H9 (cell line): Measurements from ENCODE around the gene SELL. TPM values are rescaled to one million over a fixed set of nuclear protein-coding genes. Genes with fewer than 3 reads are reported as not detected.

Source experiments
- DNase-seq: peaks from one replicate; pipeline ENCODE4 v3.0.0-alpha.2; 2017
- H2AFZ ChIP-seq: one replicate; pipeline ENCODE4 v1.6.1; 2013; ENCODE audit warnings: mild to moderate bottlenecking, low read length, control low read depth, moderate library complexity
- H2AK5ac ChIP-seq: 2 replicates; pipeline ENCODE4 v1.6.1; 2013; ENCODE audit warnings: low read length, control low read depth, mixed read lengths; ENCODE audit not compliant: insufficient read length
- H2BK120ac ChIP-seq: one replicate; pipeline ENCODE4 v1.6.1; 2013; ENCODE audit warnings: low read depth, mild to moderate bottlenecking, low read length, control low read depth, inconsistent platforms; ENCODE audit not compliant: poor library complexity, severe bottlenecking
- H2BK12ac ChIP-seq: 2 replicates; pipeline ENCODE4 v1.6.1; 2013; ENCODE audit warnings: low read length, control low read depth, mixed read lengths, low read depth; ENCODE audit not compliant: insufficient read length
- H2BK15ac ChIP-seq: 2 replicates; pipeline ENCODE4 v1.6.1; 2013; ENCODE audit warnings: low read depth, low read length, control low read depth
- H2BK20ac ChIP-seq: one replicate; pipeline ENCODE4 v1.6.1; 2013; ENCODE audit warnings: low read depth, mild to moderate bottlenecking, low read length, control low read depth, inconsistent platforms; ENCODE audit not compliant: poor library complexity, severe bottlenecking
- H2BK5ac ChIP-seq: 2 replicates; pipeline ENCODE4 v1.6.1; 2013; ENCODE audit warnings: low read length, control low read depth, mixed read lengths; ENCODE audit not compliant: insufficient read length
- H3K14ac ChIP-seq: 2 replicates; pipeline ENCODE4 v1.6.1; 2013; ENCODE audit warnings: low read length, control low read depth; ENCODE audit not compliant: insufficient read depth
- H3K18ac ChIP-seq: 2 replicates; pipeline ENCODE4 v1.6.1; 2013; ENCODE audit warnings: low read depth, mild to moderate bottlenecking, mixed read lengths, low read length, control low read depth; ENCODE audit not compliant: insufficient read length
- H3K23ac ChIP-seq: 2 replicates; pipeline ENCODE4 v1.6.1; 2013; ENCODE audit warnings: low read length, control low read depth, mixed read lengths, low read depth; ENCODE audit not compliant: insufficient read length
- H3K23me2 ChIP-seq: 2 replicates; pipeline ENCODE4 v1.6.1; 2013; ENCODE audit warnings: low read depth, mild to moderate bottlenecking, mixed read lengths, low read length, control low read depth; ENCODE audit not compliant: insufficient read length, poor library complexity, severe bottlenecking
- H3K27ac ChIP-seq: 2 replicates; pipeline ENCODE4 v1.5.1; 2013; ENCODE audit warnings: low read length, control low read depth, mixed read lengths, low read depth; ENCODE audit not compliant: insufficient read length
- H3K27me3 ChIP-seq: 2 replicates; pipeline ENCODE4 v1.6.1; 2013; ENCODE audit warnings: low read length, control low read depth, inconsistent platforms; ENCODE audit not compliant: insufficient read depth
- H3K4ac ChIP-seq: 2 replicates; pipeline ENCODE4 v1.6.1; 2013; ENCODE audit warnings: low read depth, mild to moderate bottlenecking, control low read depth, inconsistent platforms, low read length, moderate library complexity
- H3K4me1 ChIP-seq: 2 replicates; pipeline ENCODE4 v1.6.1; 2013; ENCODE audit warnings: low read length, control low read depth, inconsistent platforms; ENCODE audit not compliant: insufficient read depth
- H3K4me2 ChIP-seq: 2 replicates; pipeline ENCODE4 v1.6.1; 2013; ENCODE audit warnings: low read length, control low read depth, mixed read lengths; ENCODE audit not compliant: insufficient read length, insufficient read depth
- H3K56ac ChIP-seq: 2 replicates; pipeline ENCODE4 v1.6.1; 2013; ENCODE audit warnings: low read depth, mild to moderate bottlenecking, mixed read lengths, low read length, control low read depth; ENCODE audit not compliant: insufficient read length
- H3K79me1 ChIP-seq: 2 replicates; pipeline ENCODE4 v1.6.1; 2013; ENCODE audit warnings: low read depth, mild to moderate bottlenecking, moderate library complexity, low read length, control low read depth, inconsistent platforms; ENCODE audit not compliant: insufficient read depth, poor library complexity, severe bottlenecking
- H3K79me2 ChIP-seq: 2 replicates; pipeline ENCODE4 v1.6.1; 2013; ENCODE audit warnings: low read length, control low read depth, inconsistent platforms; ENCODE audit not compliant: insufficient read depth
- H3K9ac ChIP-seq: 2 replicates; pipeline ENCODE4 v1.6.1; 2013; ENCODE audit warnings: low read length, control low read depth, mixed read lengths; ENCODE audit not compliant: insufficient read length; ENCODE audit errors: extremely low read depth
- H3K9me3 ChIP-seq: one replicate; pipeline ENCODE4 v1.6.1; 2013; ENCODE audit warnings: low read depth, low read length, inconsistent platforms; ENCODE audit not compliant: control insufficient read depth
- H3T11ph ChIP-seq: one replicate; pipeline ENCODE4 v1.6.1; 2013; ENCODE audit warnings: mild to moderate bottlenecking, low read length, control low read depth, inconsistent platforms
- H4K20me1 ChIP-seq: one replicate; pipeline ENCODE4 v1.6.1; 2013; ENCODE audit not compliant: control insufficient read depth, insufficient read length, insufficient read depth
- H4K5ac ChIP-seq: 2 replicates; pipeline ENCODE4 v1.6.1; 2013; ENCODE audit warnings: low read depth, mild to moderate bottlenecking, mixed read lengths, low read length, control low read depth; ENCODE audit not compliant: insufficient read length
- H4K8ac ChIP-seq: replicated peaks from 2 replicates; pipeline ENCODE4 v1.6.1; 2013; ENCODE audit warnings: low read length, control low read depth, mixed read lengths, low read depth; ENCODE audit not compliant: insufficient read length
- H4K91ac ChIP-seq: 2 replicates; pipeline ENCODE4 v1.6.1; 2013; ENCODE audit warnings: low read depth, mild to moderate bottlenecking, moderate library complexity, mixed read lengths, low read length, control low read depth; ENCODE audit not compliant: insufficient read length
- H3K27ac Mint-ChIP-seq, 3 experiments: 2 replicates in 2 of 3; 3 replicates in 1 of 3; pipeline ENCODE4 v1.8.0; 2020 to 2021; ENCODE audit warnings: mixed read lengths in 3 of 3, mild to moderate bottlenecking in 1 of 3, moderate library complexity in 1 of 3
- H3K27me3 Mint-ChIP-seq: 2 replicates; pipeline ENCODE4 v1.8.0; 2021; ENCODE audit warnings: low read depth, mild to moderate bottlenecking, moderate library complexity, mixed read lengths
- H3K36me3 Mint-ChIP-seq, 3 experiments: 2 replicates in 2 of 3; 3 replicates in 1 of 3; pipeline ENCODE4 v1.8.0; 2020 to 2021; ENCODE audit warnings: low read depth in 3 of 3, mixed read lengths in 3 of 3; ENCODE audit not compliant: insufficient read depth in 1 of 3
- H3K4me1 Mint-ChIP-seq, 2 experiments: 2 replicates each; pipeline ENCODE4 v1.8.0; 2020; ENCODE audit warnings: mixed read lengths in 2 of 2
- H3K4me3 Mint-ChIP-seq, 2 experiments: 2 replicates in 1 of 2; 3 replicates in 1 of 2; pipeline ENCODE4 v1.8.0; 2020 to 2021; ENCODE audit warnings: mild to moderate bottlenecking in 2 of 2, mixed read lengths in 2 of 2, moderate library complexity in 1 of 2
- H3K9me3 Mint-ChIP-seq, 2 experiments: 2 replicates in 1 of 2; 3 replicates in 1 of 2; pipeline ENCODE4 v1.8.0; 2020; ENCODE audit warnings: mild to moderate bottlenecking in 2 of 2, mixed read lengths in 2 of 2, moderate library complexity in 1 of 2
- WGBS: extraction: QIAGEN DNeasy Blood & Tissue Kit; methylation state at CpG from one replicate; pipeline ENCODE4 v1.1.7; 2013; ENCODE audit warnings: missing lambda C conversion rate, low lambda C conversion rate, mixed read lengths; ENCODE audit not compliant: insufficient read length; ENCODE audit errors: extremely low coverage; 5-methylcytosine and 5-hydroxymethylcytosine counted together
- total RNA-seq: library from RNA; stranded (reverse); gene quantifications from 2 replicates; pipeline ENCODE4 v1.2.1, GENCODE V29; 2021
- TF ChIP-seq, protein P1 (sequence below): fragments of 200-600 bp; sonication (generic); conservative IDR thresholded peaks from 3 replicates; pipeline ENCODE4 v1.8.0; 2021; ENCODE audit warnings: antibody characterized with exemption, mild to moderate bottlenecking

The SELL gene
- total RNA-seq, 1 experiment from 2014 or later: not detected

DNA sequence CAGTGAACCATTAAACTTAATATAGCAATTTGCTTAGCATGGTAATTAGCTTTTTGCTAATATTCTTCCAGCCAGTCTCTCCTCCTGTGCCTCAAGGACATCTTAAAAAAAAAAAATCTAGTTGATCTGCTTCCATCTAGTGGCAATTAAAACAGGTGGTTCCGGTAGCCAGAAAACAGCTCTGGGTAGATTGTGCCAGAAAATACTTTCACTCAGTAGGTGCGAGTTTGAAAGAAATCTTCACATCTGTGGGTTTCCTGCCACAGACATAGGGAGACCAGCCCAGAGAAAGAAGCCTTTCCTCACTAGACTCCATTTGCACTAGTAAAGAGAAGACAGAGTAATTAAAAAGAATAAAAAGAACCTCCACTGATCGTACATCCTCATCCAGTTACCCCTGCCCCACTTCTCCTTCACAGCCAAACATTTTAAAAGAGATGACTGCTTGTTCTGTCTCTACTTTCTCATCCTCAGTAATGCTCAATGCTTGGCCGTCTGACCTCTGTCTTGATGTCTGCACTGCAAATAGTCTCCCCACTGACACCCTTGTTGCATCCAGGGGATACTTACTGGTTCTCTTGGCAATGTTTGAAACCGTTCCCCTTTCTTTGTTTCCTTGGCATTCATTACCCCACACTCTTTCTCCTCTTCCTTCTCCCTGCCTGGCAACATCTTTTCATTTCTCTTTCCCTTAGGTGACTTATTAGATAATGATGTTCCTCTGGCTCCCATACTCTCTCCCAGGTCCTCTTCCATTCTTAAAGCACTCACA lies 16.9 kb downstream of the SELL start:
- Mint-ChIP-seq H3K9me3 (no peaks in the 10 kb centered on the region), H3K36me3 (no peaks in the 10 kb centered on the region), H3K27me3 (peaks cover 41% of the 10 kb centered on the region), H3K27ac (no peak overlapping the region), H3K4me3 (no peak overlapping the region), H3K4me1 (peaks cover 21% of the 10 kb centered on the region in 2 experiments)
- no CpG with 5 or more reads among the region's 5 CpGs for WGBS
- TF ChIP-seq, protein P1, sequence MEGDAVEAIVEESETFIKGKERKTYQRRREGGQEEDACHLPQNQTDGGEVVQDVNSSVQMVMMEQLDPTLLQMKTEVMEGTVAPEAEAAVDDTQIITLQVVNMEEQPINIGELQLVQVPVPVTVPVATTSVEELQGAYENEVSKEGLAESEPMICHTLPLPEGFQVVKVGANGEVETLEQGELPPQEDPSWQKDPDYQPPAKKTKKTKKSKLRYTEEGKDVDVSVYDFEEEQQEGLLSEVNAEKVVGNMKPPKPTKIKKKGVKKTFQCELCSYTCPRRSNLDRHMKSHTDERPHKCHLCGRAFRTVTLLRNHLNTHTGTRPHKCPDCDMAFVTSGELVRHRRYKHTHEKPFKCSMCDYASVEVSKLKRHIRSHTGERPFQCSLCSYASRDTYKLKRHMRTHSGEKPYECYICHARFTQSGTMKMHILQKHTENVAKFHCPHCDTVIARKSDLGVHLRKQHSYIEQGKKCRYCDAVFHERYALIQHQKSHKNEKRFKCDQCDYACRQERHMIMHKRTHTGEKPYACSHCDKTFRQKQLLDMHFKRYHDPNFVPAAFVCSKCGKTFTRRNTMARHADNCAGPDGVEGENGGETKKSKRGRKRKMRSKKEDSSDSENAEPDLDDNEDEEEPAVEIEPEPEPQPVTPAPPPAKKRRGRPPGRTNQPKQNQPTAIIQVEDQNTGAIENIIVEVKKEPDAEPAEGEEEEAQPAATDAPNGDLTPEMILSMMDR: no peak
- no peaks in the 10 kb centered on the region for H3K23me2 ChIP-seq
- no peak overlapping the region for H3K4ac ChIP-seq
- no peak overlapping the region for H3K27ac ChIP-seq
- H3K56ac ChIP-seq: no peak overlapping the region
- no peak overlapping the region for H3K18ac ChIP-seq
- no peaks in the 10 kb centered on the region for H3K79me1 ChIP-seq
- H2AK5ac ChIP-seq: no peak overlapping the region
- no peak overlapping the region for H4K8ac ChIP-seq
- H3K27me3 ChIP-seq: peaks cover 26% of the 10 kb centered on the region; the same call in 1 of the 2 replicates
- H3T11ph ChIP-seq: no peak overlapping the region
- H2BK15ac ChIP-seq: no peak overlapping the region
- H2BK5ac ChIP-seq: no peak overlapping the region
- no peaks in the 10 kb centered on the region for H3K4me1 ChIP-seq
- no peak overlapping the region for H2AFZ ChIP-seq
- H4K91ac ChIP-seq: no peak overlapping the region
- no peaks in the 10 kb centered on the region for H3K9me3 ChIP-seq
- H4K5ac ChIP-seq: no peak overlapping the region
- H2BK12ac ChIP-seq: no peak overlapping the region
- H3K9ac ChIP-seq: no peak overlapping the region
- no peak overlapping the region for H3K23ac ChIP-seq
- no peak for DNase-seq
- no peak overlapping the region for H2BK20ac ChIP-seq
- no peak overlapping the region for H3K4me2 ChIP-seq
- no peaks in the 10 kb centered on the region for H4K20me1 ChIP-seq
- H2BK120ac ChIP-seq: no peak overlapping the region
- no peak overlapping the region for H3K14ac ChIP-seq
- no peaks in the 10 kb centered on the region for H3K79me2 ChIP-seq
